Mammary epithelial cell (primary cell): Measurements from ENCODE around the gene HOXD9.

Experiments
- EZH2 ChIP-seq: IDR thresholded peaks from 2 replicates; pipeline ENCODE4 v1.6.1; 2012; ENCODE audit warnings: low read length, inconsistent platforms, borderline replicate concordance
- TF ChIP-seq, protein P1 (sequence below), 2 donors: IDR thresholded peaks in 1 of 2; conservative IDR thresholded peaks in 1 of 2; 2 replicates each; pipeline ENCODE4 v1.5.1; 2011 to 2012; ENCODE audit warnings: inconsistent platforms in 2 of 2, low read length in 2 of 2, mild to moderate bottlenecking in 2 of 2, control low read depth in 1 of 2, low read depth in 1 of 2; ENCODE audit not compliant: insufficient read depth in 1 of 2; ENCODE audit errors: extremely low read depth in 1 of 2

GRCh38 chr2:176169711-176170110 lies 47.2 kb downstream of the HOXD9 start:
- TF ChIP-seq, protein P1, sequence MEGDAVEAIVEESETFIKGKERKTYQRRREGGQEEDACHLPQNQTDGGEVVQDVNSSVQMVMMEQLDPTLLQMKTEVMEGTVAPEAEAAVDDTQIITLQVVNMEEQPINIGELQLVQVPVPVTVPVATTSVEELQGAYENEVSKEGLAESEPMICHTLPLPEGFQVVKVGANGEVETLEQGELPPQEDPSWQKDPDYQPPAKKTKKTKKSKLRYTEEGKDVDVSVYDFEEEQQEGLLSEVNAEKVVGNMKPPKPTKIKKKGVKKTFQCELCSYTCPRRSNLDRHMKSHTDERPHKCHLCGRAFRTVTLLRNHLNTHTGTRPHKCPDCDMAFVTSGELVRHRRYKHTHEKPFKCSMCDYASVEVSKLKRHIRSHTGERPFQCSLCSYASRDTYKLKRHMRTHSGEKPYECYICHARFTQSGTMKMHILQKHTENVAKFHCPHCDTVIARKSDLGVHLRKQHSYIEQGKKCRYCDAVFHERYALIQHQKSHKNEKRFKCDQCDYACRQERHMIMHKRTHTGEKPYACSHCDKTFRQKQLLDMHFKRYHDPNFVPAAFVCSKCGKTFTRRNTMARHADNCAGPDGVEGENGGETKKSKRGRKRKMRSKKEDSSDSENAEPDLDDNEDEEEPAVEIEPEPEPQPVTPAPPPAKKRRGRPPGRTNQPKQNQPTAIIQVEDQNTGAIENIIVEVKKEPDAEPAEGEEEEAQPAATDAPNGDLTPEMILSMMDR (conservative IDR thresholded peaks at IDR 0.05 in 1 of 2, IDR thresholded peaks at IDR 0.05 in 1 of 2; ENCODE audit: extremely low read depth in 1 of 2, insufficient read depth in 1 of 2, low read depth in 1 of 2, low read length in 2 of 2) = no peak
- TF ChIP-seq EZH2 = no peak
